Large intestine (tissue), 3 donors: ENCODE results near the gene SLC5A10. TPM values are rescaled to one million over a fixed set of nuclear protein-coding genes. Genes with fewer than 3 reads are reported as not detected.
"Not testable (repeated sequence)": the region's sequence is repeated elsewhere in the genome, so short reads cannot be mapped to it uniquely, and the experiment has no call there.

Experiments used
- DNase-seq, 2 donors: peaks; one replicate each; pipeline versions ENCODE4 v3.0.0 to v3.0.0-alpha.2; 2013
- H3K27ac ChIP-seq: one replicate; pipeline ENCODE4 v1.5.1; 2013; ENCODE audit warnings: low read length
- H3K27me3 ChIP-seq: 2 replicates; pipeline ENCODE4 v1.6.1; 2013; ENCODE audit warnings: low read length; ENCODE audit not compliant: control insufficient read depth, insufficient read depth
- H3K36me3 ChIP-seq: 2 replicates; pipeline ENCODE4 v1.6.1; 2013; ENCODE audit warnings: low read length; ENCODE audit not compliant: control insufficient read depth, insufficient read depth
- H3K4me1 ChIP-seq: one replicate; pipeline ENCODE4 v1.6.1; 2013; ENCODE audit warnings: low read length; ENCODE audit not compliant: control insufficient read depth, insufficient read depth
- H3K4me3 ChIP-seq: one replicate; pipeline ENCODE4 v1.5.1; 2013; ENCODE audit warnings: low read length
- H3K9me3 ChIP-seq: one replicate; pipeline ENCODE4 v1.6.1; 2013; ENCODE audit warnings: mild to moderate bottlenecking, low read depth, low read length, moderate library complexity; ENCODE audit not compliant: control insufficient read depth
- WGBS: methylation state at CpG from one replicate; pipeline ENCODE4 v1.1.5; 2013; ENCODE audit warnings: low lambda C conversion rate; ENCODE audit not compliant: insufficient coverage; 5-methylcytosine and 5-hydroxymethylcytosine counted together
- polyA plus RNA-seq: library from polyadenylated mRNA; unstranded; fragments of 120-200 nt; gene quantifications from one replicate; pipeline ENCODE4 v1.2.1, GENCODE V29; 2013

SLC5A10 gene
- polyA plus RNA-seq, 1 donor = 0.30 TPM

DNA sequence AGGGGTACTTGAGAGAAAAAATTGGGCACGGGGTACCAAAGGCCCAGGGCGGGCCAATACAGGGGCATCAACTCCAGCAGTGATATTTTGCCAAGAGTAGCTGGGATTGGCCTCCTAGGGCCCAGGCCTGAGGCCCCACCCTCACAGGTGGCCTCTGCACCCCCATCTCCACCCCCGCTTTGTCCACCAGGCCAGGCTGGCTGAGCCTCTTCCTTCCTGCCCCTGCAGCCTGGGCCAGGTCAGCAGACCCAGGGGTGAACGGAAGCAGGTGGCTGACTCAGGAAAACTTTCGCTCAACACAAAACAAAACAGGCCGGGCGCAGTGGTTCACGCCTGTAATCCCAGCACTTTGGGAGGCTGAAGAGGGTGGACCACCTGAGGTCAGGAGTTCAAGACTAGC is 91.1 kb downstream of the SLC5A10 start:
- H3K4me1 ChIP-seq, H3K9me3 ChIP-seq, H3K27me3 ChIP-seq, H3K4me3 ChIP-seq, H3K36me3 ChIP-seq, H3K27ac ChIP-seq, DNase-seq: not testable (repeated sequence)
- no CpG with 5 or more reads among the region's 8 CpGs for WGBS

DNA sequence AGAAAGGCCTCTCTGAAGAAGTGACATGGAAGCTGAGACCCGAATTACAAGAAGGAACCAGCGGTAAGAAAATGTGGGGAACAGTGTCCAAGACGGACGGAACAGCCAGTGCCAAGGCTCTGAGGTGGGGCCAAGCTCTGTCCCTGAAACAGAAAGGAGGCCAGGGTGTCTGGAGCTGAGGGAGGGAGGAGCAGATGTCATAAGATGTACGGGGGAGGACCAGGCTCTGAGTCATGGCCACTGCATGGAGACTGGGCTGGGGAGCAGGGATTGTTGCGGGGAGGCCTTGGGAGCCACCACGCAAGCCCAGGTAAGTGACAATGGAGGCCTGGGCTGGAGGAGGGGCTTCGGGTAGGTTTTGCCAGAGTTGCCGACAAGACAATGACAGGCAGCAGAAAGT is 92.7 kb downstream of the SLC5A10 start:
- not testable (repeated sequence) for H3K4me1 ChIP-seq, H3K27me3 ChIP-seq, H3K4me3 ChIP-seq, H3K9me3 ChIP-seq, DNase-seq, H3K27ac ChIP-seq, H3K36me3 ChIP-seq
- WGBS = no CpG with 5 or more reads among the region's 9 CpGs

DNA sequence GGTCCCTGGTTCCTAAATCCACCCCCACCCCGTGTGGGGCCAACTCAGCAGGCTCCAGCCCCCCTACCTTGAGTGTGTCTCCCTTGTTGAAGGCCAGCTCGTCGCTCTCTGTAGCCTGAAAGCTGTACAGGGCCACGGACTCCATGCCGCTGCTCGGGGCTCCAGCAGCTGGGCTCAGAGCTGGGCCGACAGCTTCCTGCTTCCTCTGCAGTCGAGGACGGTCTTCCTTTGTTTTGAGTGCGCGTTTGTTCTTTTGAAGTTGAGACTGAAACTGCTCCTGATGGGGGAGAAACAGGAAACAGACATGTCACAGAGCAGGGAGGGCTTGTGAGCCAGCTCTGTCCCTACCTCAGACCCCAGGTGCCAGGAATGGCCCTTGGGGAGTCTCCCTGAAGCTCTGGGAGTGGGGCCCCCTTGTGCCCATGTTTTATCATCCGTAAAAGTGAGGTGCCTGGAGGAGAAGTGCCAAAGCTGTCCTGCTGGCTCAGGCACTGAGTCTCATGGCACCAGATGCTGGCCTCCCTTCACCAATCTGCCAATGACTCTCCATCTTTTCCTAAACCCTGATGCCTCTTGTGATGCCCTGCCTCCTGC is 94.9 kb downstream of the SLC5A10 start, which contains the start of gene GRAP:
GRAP (minus strand) TSS at position 176 of the 594 bp plus-strand sequence; CDS start at position 145, 31 bp downstream.
- not testable (repeated sequence) for H3K36me3 ChIP-seq, H3K27ac ChIP-seq, H3K9me3 ChIP-seq, H3K4me1 ChIP-seq, H3K27me3 ChIP-seq, DNase-seq, H3K4me3 ChIP-seq
- WGBS = no CpG with 5 or more reads among the region's 12 CpGs

DNA sequence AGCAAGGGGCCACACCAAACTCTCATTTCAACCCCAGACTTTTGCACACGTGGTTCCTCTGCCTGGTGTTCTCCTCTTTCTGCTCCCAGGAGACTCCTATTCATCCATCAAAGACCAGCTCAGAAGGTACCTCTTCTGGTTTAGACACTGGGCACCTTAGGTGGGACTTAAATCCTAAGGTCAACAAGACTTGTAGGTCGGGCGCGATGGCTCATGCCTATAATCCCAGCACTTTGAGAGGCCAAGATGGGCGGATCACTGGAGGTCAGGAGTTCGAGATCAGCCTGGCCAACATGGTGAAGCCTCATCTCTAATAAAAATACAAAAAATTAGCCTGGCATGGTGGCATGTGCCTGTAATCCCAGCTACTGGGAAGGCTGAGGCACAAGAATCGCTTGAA is 95.5 kb downstream of the SLC5A10 start:
- not testable (repeated sequence) for H3K4me1 ChIP-seq, H3K27ac ChIP-seq, H3K4me3 ChIP-seq, DNase-seq, H3K27me3 ChIP-seq, H3K36me3 ChIP-seq, H3K9me3 ChIP-seq
- WGBS = no CpG with 5 or more reads among the region's 7 CpGs

DNA sequence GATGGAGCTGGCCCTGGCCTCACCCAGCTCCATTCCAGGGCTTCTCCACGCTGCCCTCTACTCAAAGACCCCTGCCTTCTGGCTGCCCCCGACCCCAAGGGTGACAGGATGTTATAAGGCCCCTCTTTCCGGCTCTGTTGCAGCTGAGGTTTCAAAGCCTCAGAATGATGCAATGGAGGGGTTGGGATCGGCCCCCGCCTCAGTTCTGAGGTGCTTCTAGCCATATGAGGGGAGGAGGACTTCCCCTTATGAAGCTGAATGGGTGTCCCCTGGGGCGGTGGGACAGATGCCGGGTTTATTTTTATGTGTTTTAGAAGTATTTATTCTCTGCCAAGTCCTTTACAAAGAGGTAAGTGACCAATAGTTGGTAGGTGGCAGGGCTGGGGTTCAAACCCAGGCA is 96.9 kb downstream of the SLC5A10 start:
- no CpG with 5 or more reads among the region's 7 CpGs for WGBS

DNA sequence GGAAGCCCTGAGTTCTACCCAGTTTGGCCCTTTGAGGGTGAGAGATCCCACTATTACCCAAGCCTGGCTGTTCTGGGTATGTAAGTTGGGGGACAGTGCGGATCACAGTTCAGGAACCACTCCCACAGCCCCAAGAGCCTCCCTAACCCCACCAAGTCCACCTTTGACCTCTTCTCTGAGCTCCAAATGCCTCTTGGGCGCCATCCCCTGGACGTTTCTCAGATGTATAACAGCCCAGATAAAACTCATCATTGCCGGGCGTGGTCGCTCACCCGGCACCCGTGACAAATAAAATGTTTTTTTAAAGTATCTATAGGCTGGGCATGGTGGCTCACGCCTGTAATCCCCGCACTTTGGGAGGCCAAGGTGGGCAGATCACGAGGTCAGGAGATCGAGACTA is 103.5 kb downstream of the SLC5A10 start:
- no CpG with 5 or more reads among the region's 12 CpGs for WGBS
- not testable (repeated sequence) for H3K36me3 ChIP-seq, H3K4me1 ChIP-seq, H3K27me3 ChIP-seq, H3K9me3 ChIP-seq, H3K27ac ChIP-seq, DNase-seq, H3K4me3 ChIP-seq

More for the DNA sequence above, 96.9 kb downstream of the SLC5A10 start:
- H3K36me3 ChIP-seq, H3K27me3 ChIP-seq, H3K4me3 ChIP-seq, H3K4me1 ChIP-seq, H3K27ac ChIP-seq, H3K9me3 ChIP-seq, DNase-seq: not testable (repeated sequence)

DNA sequence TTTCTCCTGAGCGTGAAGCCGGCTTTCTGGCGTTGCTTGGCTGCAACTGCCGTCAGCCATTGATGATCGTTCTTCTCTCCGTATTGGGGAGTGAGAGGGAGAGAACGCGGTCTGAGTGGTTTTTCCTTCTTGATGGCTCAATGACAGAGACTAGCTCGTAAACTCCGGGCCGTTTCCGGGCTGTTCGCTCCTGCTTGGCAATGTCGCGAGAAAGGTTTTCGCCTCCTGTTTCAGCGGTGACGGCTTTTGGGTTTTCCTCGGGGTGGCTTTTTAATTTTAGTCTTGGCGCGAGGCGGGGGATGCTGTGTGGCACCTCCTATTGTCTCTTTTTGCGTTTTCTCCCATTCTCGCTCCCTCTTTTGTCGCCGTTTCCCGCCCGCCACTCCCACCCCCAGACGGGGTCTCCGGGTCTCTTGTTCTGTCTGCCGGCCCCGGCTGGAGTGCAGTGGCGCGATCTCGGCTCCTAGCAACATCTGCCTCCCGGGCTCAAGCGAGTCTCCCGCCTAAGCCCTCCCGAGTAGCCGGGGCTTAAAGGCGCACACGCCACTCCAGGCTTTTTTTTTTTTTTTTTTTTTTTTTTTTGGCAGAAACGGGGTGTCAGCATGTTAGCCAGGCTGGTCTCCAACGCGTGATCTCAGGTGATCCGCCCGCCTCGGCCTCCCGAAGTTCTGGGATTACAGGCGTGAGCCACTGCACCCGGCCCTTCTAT is 110.2 kb downstream of the SLC5A10 start:
- WGBS = no CpG with 5 or more reads among the region's 51 CpGs
- not testable (repeated sequence) for DNase-seq, H3K9me3 ChIP-seq, H3K36me3 ChIP-seq, H3K4me1 ChIP-seq, H3K4me3 ChIP-seq, H3K27me3 ChIP-seq, H3K27ac ChIP-seq

DNA sequence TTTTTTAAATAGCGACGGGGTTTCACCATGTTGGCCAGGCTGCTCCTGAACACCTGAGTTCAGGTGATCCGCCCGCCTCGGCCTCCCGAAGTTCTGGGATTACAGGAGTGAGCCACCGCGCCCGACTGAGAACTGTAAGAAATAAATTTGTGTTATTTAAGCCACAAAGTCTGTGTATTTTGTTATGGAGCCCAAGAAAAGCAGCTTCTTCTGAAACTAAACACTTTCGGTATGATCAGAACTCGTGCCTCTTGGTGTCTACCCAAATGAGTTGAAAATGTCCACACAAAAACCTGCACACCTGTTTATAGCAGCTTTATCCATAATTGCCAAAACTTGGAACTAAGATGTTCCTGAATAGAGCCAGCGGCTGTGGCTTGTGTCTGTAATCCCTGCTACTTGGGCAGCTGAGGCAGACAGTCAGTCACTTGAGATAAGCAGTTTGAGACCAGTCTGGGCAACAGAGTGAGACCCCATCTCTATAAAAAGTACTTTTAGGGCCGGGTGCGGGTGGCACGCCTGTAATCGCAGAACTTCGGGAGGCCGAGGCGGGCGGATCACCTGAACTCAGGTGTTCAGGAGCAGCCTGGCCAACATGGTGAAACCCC is 110.9 kb downstream of the SLC5A10 start:
- H3K4me1 ChIP-seq, DNase-seq, H3K4me3 ChIP-seq, H3K36me3 ChIP-seq, H3K27me3 ChIP-seq, H3K9me3 ChIP-seq, H3K27ac ChIP-seq: not testable (repeated sequence)
- WGBS = no CpG with 5 or more reads among the region's 20 CpGs

DNA sequence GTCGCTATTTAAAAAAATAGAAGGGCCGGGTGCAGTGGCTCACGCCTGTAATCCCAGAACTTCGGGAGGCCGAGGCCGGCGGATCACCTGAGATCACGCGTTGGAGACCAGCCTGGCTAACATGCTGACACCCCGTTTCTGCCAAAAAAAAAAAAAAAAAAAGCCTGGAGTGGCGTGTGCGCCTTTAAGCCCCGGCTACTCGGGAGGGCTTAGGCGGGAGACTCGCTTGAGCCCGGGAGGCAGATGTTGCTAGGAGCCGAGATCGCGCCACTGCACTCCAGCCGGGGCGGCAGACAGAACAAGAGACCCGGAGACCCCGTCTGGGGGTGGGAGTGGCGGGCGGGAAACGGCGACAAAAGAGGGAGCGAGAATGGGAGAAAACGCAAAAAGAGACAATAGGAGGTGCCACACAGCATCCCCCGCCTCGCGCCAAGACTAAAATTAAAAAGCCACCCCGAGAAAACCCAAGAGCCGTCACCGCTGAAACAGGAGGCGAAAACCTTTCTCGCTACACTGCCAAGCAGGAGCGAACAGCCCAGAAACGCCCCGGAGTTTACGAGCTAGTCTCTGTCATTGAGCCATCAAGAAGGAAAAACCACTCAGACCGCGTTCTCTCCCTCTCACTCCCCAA is 111.5 kb downstream of the SLC5A10 start:
- not testable (repeated sequence) for H3K4me3 ChIP-seq, H3K9me3 ChIP-seq, H3K36me3 ChIP-seq, H3K4me1 ChIP-seq, H3K27me3 ChIP-seq, DNase-seq
- H3K27ac ChIP-seq = peak overlapping the region; percentile 38
- WGBS = no CpG with 5 or more reads among the region's 44 CpGs

DNA sequence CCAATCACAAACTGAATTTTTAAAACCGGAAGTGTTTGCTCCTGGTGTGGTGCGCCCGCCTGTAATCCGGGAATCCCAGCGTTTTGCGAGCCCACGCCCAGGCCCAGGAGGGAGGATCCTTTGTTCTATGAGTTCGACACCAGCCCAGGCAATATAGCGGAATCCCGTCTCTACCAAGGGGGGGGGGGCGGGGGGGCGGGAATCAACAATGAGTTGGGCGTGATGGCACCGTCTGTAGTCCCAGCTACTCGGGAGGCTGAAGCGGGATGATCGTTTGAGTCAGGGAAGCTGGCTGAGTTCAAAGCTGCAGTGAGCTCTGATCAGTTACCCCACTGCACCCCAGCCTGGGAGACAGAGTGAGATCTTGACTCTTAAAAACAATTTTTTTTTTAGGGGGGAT is 112.4 kb downstream of the SLC5A10 start:
- H3K27ac ChIP-seq, H3K27me3 ChIP-seq, H3K36me3 ChIP-seq, H3K4me3 ChIP-seq, H3K4me1 ChIP-seq, H3K9me3 ChIP-seq: not testable (repeated sequence)
- peak in 1 of 2 donors; percentile 1 for DNase-seq
- no CpG with 5 or more reads among the region's 17 CpGs for WGBS
